ENCODE measurements around the gene PCNX2. TPM values are rescaled to one million over a fixed set of nuclear protein-coding genes. Genes with fewer than 3 reads are reported as not detected.

The PCNX2 gene
- total RNA-seq (2022; extraction: Qiagen RNA extraction; ENCODE audit: low read depth), result 9.4 to 13.1 TPM (median 12.2 TPM) in 5 replicates

GRCh38 chr1:233295237-233295974 lies at the start of gene PCNX2:
PCNX2 (minus strand) TSS chr1:233295725; CDS start chr1:233295478, 247 bp downstream.

GRCh38 chr1:233327651-233328141 lies 32.2 kb upstream of the PCNX2 start, which contains the start of gene MAP3K21:
MAP3K21 (plus strand) TSS chr1:233327724; CDS start chr1:233328029, 305 bp downstream.

GRCh38 chr1:232950197-232951176 lies 345.0 kb downstream of the PCNX2 start, which contains the start of gene NTPCR:
NTPCR (plus strand) TSS chr1:232950611; CDS start chr1:232950711, 100 bp downstream.

Other genes starting within 250 kb of the PCNX2 start
- 11.7 to 14.2 TPM (median 13.6 TPM) in 5 replicates for gene MAP3K21, start 32.0 kb upstream of the PCNX2 start, total RNA-seq (2022; extraction: Qiagen RNA extraction; ENCODE audit: low read depth)